K562 (cell line): ENCODE results near the gene QPRT. TPM values are rescaled to one million over a fixed set of nuclear protein-coding genes. Genes with fewer than 3 reads are reported as not detected.

Experiments
- ATAC-seq: fragments of 200-7000 bp; cut with Tn5 transposase; 3 replicates; pipeline ENCODE4 v1.9.1; 2020; ENCODE audit warnings: moderate library complexity
- BruUV-seq: library from RNA; stranded (reverse); fragments of 400-500 nt; replicated peaks from 2 replicates; lab custom pipeline; 2021; lab: Mats Ljungman, UMichigan
- CTCF ChIA-PET: fragments of 300-600 bp; formaldehyde crosslinking; extraction: SDS; loops from one replicate; lab custom pipeline; 2021; ENCODE audit warnings: low intra/inter-chr PET ratio; lab: Yijun Ruan, JAX
- POLR2A ChIA-PET: fragments of 300-600, 350-650 bp; sonication (Branson Sonifier 250); formaldehyde crosslinking; extraction: SDS; loops from one replicate; lab custom pipeline; 2021; ENCODE audit warnings: antibody characterized with exemption, inconsistent platforms; lab: Yijun Ruan, JAX
- DNase-seq, 4 experiments: peaks; one replicate each; pipeline versions ENCODE4 v3.0.0 to v3.0.0-alpha.2; 2011 to 2018; ENCODE audit warnings: low spot score in 3 of 4, mixed read lengths in 3 of 4; ENCODE audit errors: extremely low read depth in 1 of 4
- FAIRE-seq: peaks from 2 replicates; lab custom pipeline; 2011; peaks lifted over from hg19 to GRCh38; lab: Jason Lieb, UNC
- H2AFZ ChIP-seq: 2 replicates; pipeline ENCODE4 v1.6.0; 2011; ENCODE audit warnings: low read depth, low read length, control low read depth, inconsistent platforms
- H3K27ac ChIP-seq: fragments of 200-600 bp; 3 replicates; pipeline ENCODE4 v1.8.0; 2011; ENCODE audit warnings: low read depth, mild to moderate bottlenecking, control low read depth, inconsistent platforms, low read length, moderate library complexity, mixed read lengths; ENCODE audit errors: extremely low read depth
- H3K27me3 ChIP-seq, 2 experiments: fragments of 300-600 bp in 1 of 2; 2 replicates in 1 of 2; 3 replicates in 1 of 2; pipeline versions ENCODE4 v1.6.0 to v1.8.0; 2011; ENCODE audit warnings: inconsistent platforms in 2 of 2, low read length in 2 of 2, mild to moderate bottlenecking in 1 of 2, mixed read lengths in 1 of 2, moderate library complexity in 1 of 2; ENCODE audit not compliant: control insufficient read depth in 2 of 2, insufficient read depth in 2 of 2
- H3K36me3 ChIP-seq: fragments of 300-600 bp; 3 replicates; pipeline ENCODE4 v1.8.0; 2011; ENCODE audit warnings: mild to moderate bottlenecking, low read length, inconsistent platforms; ENCODE audit not compliant: control insufficient read depth, insufficient read depth
- H3K4me1 ChIP-seq, 2 experiments: fragments of 200-600 bp in 1 of 2; replicated peaks in 1 of 2; 2 replicates in 1 of 2; 3 replicates in 1 of 2; pipeline versions ENCODE4 v1.5.1 to v1.8.0; 2011; ENCODE audit warnings: inconsistent platforms in 2 of 2, low read length in 2 of 2, mild to moderate bottlenecking in 1 of 2, mixed read lengths in 1 of 2, moderate library complexity in 1 of 2; ENCODE audit not compliant: control insufficient read depth in 2 of 2, insufficient read depth in 2 of 2
- H3K4me2 ChIP-seq: 2 replicates; pipeline ENCODE4 v1.6.1; 2011; ENCODE audit warnings: low read length, control low read depth, inconsistent platforms, mixed read lengths; ENCODE audit not compliant: insufficient read depth
- H3K4me3 ChIP-seq: fragments of 200-600 bp; sonication (generic), shearing (Covaris generic); 2 replicates; pipeline ENCODE4 v1.5.1; 2016; ENCODE audit warnings: control low read depth, inconsistent platforms
- H3K79me2 ChIP-seq: fragments of 200-600 bp; 3 replicates; pipeline ENCODE4 v1.8.0; 2011; ENCODE audit warnings: low read length, inconsistent platforms; ENCODE audit not compliant: control insufficient read depth, insufficient read depth
- H3K9ac ChIP-seq, 2 experiments: 2 replicates each; pipeline versions ENCODE4 v1.6.0 to v1.6.1; 2011; ENCODE audit warnings: low read depth in 2 of 2, low read length in 2 of 2, control low read depth in 1 of 2, inconsistent platforms in 1 of 2, mild to moderate bottlenecking in 1 of 2, mixed read lengths in 1 of 2; ENCODE audit not compliant: insufficient read depth in 1 of 2
- H3K9me1 ChIP-seq: one replicate; pipeline ENCODE4 v1.6.0; 2011; ENCODE audit warnings: inconsistent platforms, mild to moderate bottlenecking, low read length, moderate library complexity; ENCODE audit not compliant: control insufficient read depth, insufficient read depth
- H3K9me3 ChIP-seq: replicated peaks from 2 replicates; pipeline ENCODE4 v1.5.1; 2011; ENCODE audit warnings: low read depth, low read length, inconsistent platforms; ENCODE audit not compliant: control insufficient read depth, insufficient read depth
- H4K20me1 ChIP-seq: replicated peaks from 2 replicates; pipeline ENCODE4 v1.6.1; 2011; ENCODE audit warnings: low read length, inconsistent platforms, mixed read lengths; ENCODE audit not compliant: control insufficient read depth, insufficient read depth
- IFI16 ChIP-seq: fragments of 250-450 bp; sonication (Bioruptor Pico); IDR thresholded peaks from 2 replicates; pipeline ENCODE4 v2.1.2; 2022; ENCODE audit warnings: mild to moderate bottlenecking, inconsistent platforms
- ILK ChIP-seq: fragments of 450-650 bp; IDR thresholded peaks from 2 replicates; pipeline ENCODE4 v1.6.1; 2016; ENCODE audit warnings: missing genetic modification characterization, low read depth, mild to moderate bottlenecking, missing compliant biosample characterization, moderate library complexity, borderline replicate concordance
- MBD2 ChIP-seq: sonication (generic); IDR thresholded peaks from 2 replicates; pipeline ENCODE4 v1.6.1; 2016; ENCODE audit warnings: low read depth, borderline replicate concordance
- MED1 ChIP-seq: sonication (generic); formaldehyde crosslinking; IDR thresholded peaks from 2 replicates; pipeline ENCODE4 v1.8.1; 2023; ENCODE audit warnings: missing genetic modification reagents, borderline replicate concordance
- NFIX ChIP-seq: fragments of 250-450 bp; sonication (Bioruptor Pico); IDR thresholded peaks from 2 replicates; pipeline ENCODE4 v1.4.0; 2020; ENCODE audit warnings: low read depth, mild to moderate bottlenecking, moderate library complexity
- PHB ChIP-seq: fragments of 250-450 bp; sonication (Bioruptor Pico); IDR thresholded peaks from 2 replicates; pipeline ENCODE4 v1.5.0; 2021
- PRPF4 ChIP-seq: fragments of 200-400 bp; formaldehyde crosslinking; IDR thresholded peaks from one replicate; pipeline ENCODE4 v1.6.1; 2017; ENCODE audit warnings: low read length, low read depth, mild to moderate bottlenecking; ENCODE audit not compliant: insufficient read depth, poor library complexity, severe bottlenecking
- SOX6 ChIP-seq: fragments of 450-650 bp; IDR thresholded peaks from 2 replicates; pipeline ENCODE4 v1.6.1; 2014; ENCODE audit warnings: mild to moderate bottlenecking
- SP1 ChIP-seq: sonication (generic); formaldehyde crosslinking; IDR thresholded peaks from 2 replicates; pipeline ENCODE4 v1.8.1; 2022; ENCODE audit warnings: mild to moderate bottlenecking, missing genetic modification reagents
- ZC3H8 ChIP-seq: fragments of 450-650 bp; IDR thresholded peaks from 2 replicates; pipeline ENCODE4 v1.6.1; 2017
- ZNF121 ChIP-seq: sonication (generic); formaldehyde crosslinking; conservative IDR thresholded peaks from 2 replicates; pipeline ENCODE4 v1.8.0; 2022; ENCODE audit warnings: missing genetic modification reagents
- WGBS: fragments of 100-300 bp; shearing (Covaris generic); methylation state at CpG from one replicate; pipeline ENCODE4 v1.1.6; 2016; ENCODE audit warnings: low coverage, mixed read lengths; ENCODE audit not compliant: insufficient coverage; ENCODE audit errors: missing lambda C conversion rate; 5-methylcytosine and 5-hydroxymethylcytosine counted together
- in situ Hi-C: fragments of 300-500 bp; cut with MboI; formaldehyde crosslinking; loops from 4 replicates; pipeline ENCODE4 v1.15.0; 2018; ENCODE audit warnings: inconsistent platforms, mixed read lengths
- intact Hi-C: fragments of 100-400 bp; cut with micrococcal nuclease; formaldehyde crosslinking; loops from 2 replicates; pipeline ENCODE4 v1.14.2; 2022
- polyA plus RNA-seq, 8 experiments: library from polyadenylated mRNA; depleted of rRNA in 4 of 8; stranded (reverse) in 5 of 8; unstranded in 3 of 8; fragments of >200 nt; fragmentation: Nextera tagmentation in 2 of 8; fragmentation: Illumina TruSeq in 1 of 8; extraction: Ambion mirVana in 2 of 8; extraction: Trizol in 1 of 8; gene quantifications; 2 replicates each; pipeline versions ENCODE4 v1.2.1 to v1.2.3, GENCODE V29; 2011 to 2014; ENCODE audit warnings: inconsistent platforms in 1 of 8, missing spikeins in 1 of 8
- total RNA-seq, 7 experiments: library from RNA; depleted of rRNA in 6 of 7; stranded (reverse); fragments of >200 nt in 6 of 7; fragmentation: Illumina TruSeq in 2 of 7; extraction: Trizol in 2 of 7; gene quantifications; 2 replicates each; pipeline versions ENCODE4 v1.2.1 to v1.2.3, GENCODE V29; 2011 to 2021; ENCODE audit warnings: low replicate concordance in 1 of 7
- TF ChIP-seq, protein P1 (sequence below): fragments of 250-450 bp; sonication (Bioruptor Pico); IDR thresholded peaks from 2 replicates; pipeline ENCODE4 v1.8.0; 2021; ENCODE audit warnings: moderate library complexity, mild to moderate bottlenecking, inconsistent platforms
- TF ChIP-seq, protein P2 (sequence below): fragments of 250-450 bp; sonication (Bioruptor Pico); IDR thresholded peaks from 2 replicates; pipeline ENCODE4 v1.5.0; 2021; ENCODE audit warnings: mild to moderate bottlenecking, borderline replicate concordance

The QPRT gene
- total and polyA plus RNA-seq, 9 of the 15 experiments (the other 6 are each of a cell fraction or from before 2014, with no cell fraction given): 7.7 to 112 (median 64.1) TPM

DNA sequence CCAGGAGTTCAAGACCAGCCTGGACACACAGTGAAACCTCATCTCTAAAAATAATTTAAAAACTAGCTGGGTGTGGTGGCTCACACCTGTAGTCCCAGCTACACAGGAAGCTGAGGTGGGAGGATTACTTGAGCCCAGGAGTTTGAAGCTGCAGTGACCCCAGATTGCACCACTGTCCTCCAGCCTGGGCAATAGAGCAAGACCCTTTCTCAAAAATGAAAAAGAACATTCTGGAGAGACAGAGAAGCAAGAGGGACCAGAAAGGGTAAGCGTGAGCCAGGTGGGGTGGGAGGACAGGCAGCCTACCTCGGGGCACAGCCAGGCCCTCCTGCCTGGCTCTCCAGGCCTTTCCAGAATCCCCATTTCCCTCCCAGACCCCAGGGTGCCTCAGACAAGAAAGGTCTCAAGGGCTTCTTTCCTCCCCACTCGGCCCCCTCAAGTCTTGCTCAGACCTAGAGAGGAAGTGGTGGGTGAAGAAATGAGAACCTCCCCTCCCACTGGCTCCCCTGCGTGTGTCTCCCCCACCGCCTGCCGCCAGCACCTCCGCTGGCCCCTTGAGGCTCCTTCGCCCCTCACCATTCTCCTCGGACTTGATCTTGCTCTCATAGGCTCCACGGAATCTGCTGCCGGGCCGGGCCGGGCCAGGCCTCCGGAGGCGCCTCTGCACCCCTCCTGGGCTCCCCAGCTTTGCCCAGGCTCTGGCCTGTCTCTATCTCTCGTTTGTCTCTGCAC, 66.3 kb downstream of the QPRT start:
- FAIRE-seq (no peak), DNase-seq (no peak), ATAC-seq (no peak)
- ChIA-PET CTCF (no interaction called here), POLR2A (no interaction called here)
- peak overlapping the region in 1 of 2 experiments; percentile 35; a peak in 1 of 4 replicates for H3K9ac ChIP-seq
- WGBS: 33% methylated on average over 16 of the region's 16 CpGs
- H3K4me1 ChIP-seq: peaks cover 0 to 18% of the 10 kb centered on the region in 2 experiments; a peak in 4 of 5 replicates
- in situ Hi-C loops (no loop called here), intact Hi-C loops (no loop called here)
- no peaks in the 10 kb centered on the region for H4K20me1 ChIP-seq
- H3K27ac ChIP-seq: no peak overlapping the region
- H3K36me3 ChIP-seq: no peaks in the 10 kb centered on the region
- H3K9me3 ChIP-seq: 0 out of 2 replicates have a peak, but pooled peaks cover 2% of the 10 kb centered on the region
- no peaks in the 10 kb centered on the region for H3K27me3 ChIP-seq
- TF ChIP-seq SP1 (CRISPR knock-in tag) (no peak), ZC3H8 (no peak), IFI16 (CRISPR knock-in tag) (no peak), ZNF121 (CRISPR knock-in tag) (peak; percentile 38)
- H3K9me1 ChIP-seq: no peaks in the 10 kb centered on the region
- H3K4me2 ChIP-seq: no peak overlapping the region
- H2AFZ ChIP-seq: no peak overlapping the region
- no peak overlapping the region for H3K4me3 ChIP-seq
- BruUV-seq: no TSS peak
- no peaks in the 10 kb centered on the region for H3K79me2 ChIP-seq

DNA sequence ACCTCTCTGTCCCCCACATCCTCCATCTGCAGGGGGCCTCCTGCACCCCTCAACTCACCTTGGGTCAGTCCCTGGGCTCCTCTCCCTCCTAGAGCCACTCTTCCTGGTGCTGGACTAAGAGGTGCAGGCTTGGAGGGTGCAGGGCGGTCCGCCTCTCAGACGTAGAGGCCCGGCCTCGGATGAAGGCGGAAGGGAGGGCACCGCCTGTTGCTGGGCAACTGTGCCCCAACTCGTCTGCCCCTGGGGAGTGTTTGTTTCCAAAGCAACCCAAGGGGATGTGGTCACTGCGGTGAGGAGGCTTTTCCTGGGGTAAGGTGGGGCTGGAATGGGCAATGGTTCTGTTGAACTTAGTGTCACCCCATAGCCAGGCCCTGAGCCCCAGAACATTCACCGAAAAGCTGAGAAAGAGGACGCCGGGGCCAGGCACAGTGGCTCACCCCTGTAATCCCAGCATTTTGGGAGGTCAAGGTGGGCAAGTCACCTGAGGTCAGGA, 66.9 kb downstream of the QPRT start, which contains the start of gene C16orf54:
Gene C16orf54 (minus strand): TSS at position 138 of the 493 bp plus-strand sequence. CDS start 1,039 bp downstream, outside the sequence.
- intact Hi-C loops: no loop called here
- H3K36me3 ChIP-seq: no peaks in the 10 kb centered on the region
- no peaks in the 10 kb centered on the region for H3K27me3 ChIP-seq
- FAIRE-seq: no peak
- H3K9me3 ChIP-seq: 0 out of 2 replicates have a peak, but pooled peaks cover 2% of the 10 kb centered on the region
- no peak for DNase-seq
- peak within 1 kb of the TSS in 1 of 2 experiments; percentile 35; a peak in 2 of 4 replicates for H3K9ac ChIP-seq
- ATAC-seq: no peak
- ChIA-PET POLR2A (no interaction called here), CTCF (no interaction called here)
- no peaks in the 10 kb centered on the region for H4K20me1 ChIP-seq
- H3K27ac ChIP-seq: no peak within 1 kb of the TSS
- H3K4me2 ChIP-seq: no peak within 1 kb of the TSS
- H2AFZ ChIP-seq: no peak within 1 kb of the TSS
- no peak within 1 kb of the TSS for H3K4me3 ChIP-seq
- H3K9me1 ChIP-seq: no peaks in the 10 kb centered on the region
- no TSS peak for BruUV-seq
- H3K4me1 ChIP-seq: peaks cover 0 to 18% of the 10 kb centered on the region in 2 experiments; a peak in 4 of 5 replicates
- H3K79me2 ChIP-seq: no peaks in the 10 kb centered on the region
- 53% methylated on average over 11 of the region's 12 CpGs for WGBS
- in situ Hi-C loops: no loop called here
- no peak for TF ChIP-seq ILK (tag)
- no peak for TF ChIP-seq NFIX
- no peak for TF ChIP-seq PRPF4
- no peak for TF ChIP-seq PHB (CRISPR knock-in tag)
- TF ChIP-seq, protein P1, sequence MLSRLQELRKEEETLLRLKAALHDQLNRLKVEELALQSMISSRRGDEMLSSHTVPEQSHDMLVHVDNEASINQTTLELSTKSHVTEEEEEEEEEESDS (CRISPR knock-in tag): no peak
- TF ChIP-seq MBD2: no peak
- TF ChIP-seq, protein P2, sequence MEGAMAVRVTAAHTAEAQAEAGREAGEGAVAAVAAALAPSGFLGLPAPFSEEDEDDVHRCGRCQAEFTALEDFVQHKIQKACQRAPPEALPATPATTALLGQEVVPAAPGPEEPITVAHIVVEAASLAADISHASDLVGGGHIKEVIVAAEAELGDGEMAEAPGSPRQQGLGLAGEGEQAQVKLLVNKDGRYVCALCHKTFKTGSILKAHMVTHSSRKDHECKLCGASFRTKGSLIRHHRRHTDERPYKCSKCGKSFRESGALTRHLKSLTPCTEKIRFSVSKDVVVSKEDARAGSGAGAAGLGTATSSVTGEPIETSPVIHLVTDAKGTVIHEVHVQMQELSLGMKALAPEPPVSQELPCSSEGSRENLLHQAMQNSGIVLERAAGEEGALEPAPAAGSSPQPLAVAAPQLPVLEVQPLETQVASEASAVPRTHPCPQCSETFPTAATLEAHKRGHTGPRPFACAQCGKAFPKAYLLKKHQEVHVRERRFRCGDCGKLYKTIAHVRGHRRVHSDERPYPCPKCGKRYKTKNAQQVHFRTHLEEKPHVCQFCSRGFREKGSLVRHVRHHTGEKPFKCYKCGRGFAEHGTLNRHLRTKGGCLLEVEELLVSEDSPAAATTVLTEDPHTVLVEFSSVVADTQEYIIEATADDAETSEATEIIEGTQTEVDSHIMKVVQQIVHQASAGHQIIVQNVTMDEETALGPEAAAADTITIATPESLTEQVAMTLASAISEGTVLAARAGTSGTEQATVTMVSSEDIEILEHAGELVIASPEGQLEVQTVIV (CRISPR knock-in tag): no peak
- no peak for TF ChIP-seq SOX6
- no peak for TF ChIP-seq MED1 (CRISPR knock-in tag)
